ENCODE measurements around the gene CCDC88B. TPM values are rescaled to one million over a fixed set of nuclear protein-coding genes. Genes with fewer than 3 reads are reported as not detected.

The CCDC88B gene
- total RNA-seq, 1 experiment from 2014 or later, result 11.4 TPM

Small RNA genes lying within 50 kb of the gene (small RNA-seq; reads per million reads assigned to genes)
- not detected for gene MIR1237
- not detected for gene MIR7155
- gene RF00019, result not detected

Other genes with a start within 250 kb of the CCDC88B start
- gene MACROD1, start 174.1 kb upstream of the CCDC88B start, total RNA-seq (2014; rRNA removed; shearing (Covaris generic)), result 184 and 226 TPM in 2 replicates
- 342 and 388 TPM in 2 replicates for gene STIP1, start 154.0 kb upstream of the CCDC88B start, total RNA-seq (2014; rRNA removed; shearing (Covaris generic))
- gene FERMT3, start 133.5 kb upstream of the CCDC88B start, total RNA-seq (2014; rRNA removed; shearing (Covaris generic)), result 5.3 and 5.9 TPM in 2 replicates
- gene TRPT1, start 114.0 kb upstream of the CCDC88B start, total RNA-seq (2014; rRNA removed; shearing (Covaris generic)), result 112 and 126 TPM in 2 replicates
- gene NUDT22, start 113.9 kb upstream of the CCDC88B start, total RNA-seq (2014; rRNA removed; shearing (Covaris generic)), result 224 and 226 TPM in 2 replicates
- gene DNAJC4, start 109.7 kb upstream of the CCDC88B start, total RNA-seq (2014; rRNA removed; shearing (Covaris generic)), result 19.5 and 23.5 TPM in 2 replicates
- 49.2 and 53.7 TPM in 2 replicates for gene VEGFB, start 105.6 kb upstream of the CCDC88B start, total RNA-seq (2014; rRNA removed; shearing (Covaris generic))
- 241 and 259 TPM in 2 replicates for gene FKBP2, start 99.1 kb upstream of the CCDC88B start, total RNA-seq (2014; rRNA removed; shearing (Covaris generic))
- 643 and 699 TPM in 2 replicates for gene PPP1R14B, start 93.3 kb upstream of the CCDC88B start, total RNA-seq (2014; rRNA removed; shearing (Covaris generic))
- gene PLCB3, start 88.7 kb upstream of the CCDC88B start, total RNA-seq (2014; rRNA removed; shearing (Covaris generic)), result 130 and 137 TPM in 2 replicates
- gene BAD, start 55.5 kb upstream of the CCDC88B start, total RNA-seq (2014; rRNA removed; shearing (Covaris generic)), result 159 and 160 TPM in 2 replicates
- 23.9 and 36.5 TPM in 2 replicates for gene GPR137, start 54.4 kb upstream of the CCDC88B start, total RNA-seq (2014; rRNA removed; shearing (Covaris generic))
- gene KCNK4, start 48.9 kb upstream of the CCDC88B start, total RNA-seq (2014; rRNA removed; shearing (Covaris generic)), result not detected in 2 replicates
- 1.4 and 2.3 TPM in 2 replicates for gene CATSPERZ, start 39.8 kb upstream of the CCDC88B start, total RNA-seq (2014; rRNA removed; shearing (Covaris generic))
- gene ESRRA, start 34.7 kb upstream of the CCDC88B start, total RNA-seq (2014; rRNA removed; shearing (Covaris generic)), result 180 TPM in 2 replicates
- gene TRMT112, start 22.6 kb upstream of the CCDC88B start, total RNA-seq (2014; rRNA removed; shearing (Covaris generic)), result 503 and 525 TPM in 2 replicates
- gene PRDX5, start 22.1 kb upstream of the CCDC88B start, total RNA-seq (2014; rRNA removed; shearing (Covaris generic)), result 254 and 276 TPM in 2 replicates
- gene RPS6KA4, start 19.0 kb downstream of the CCDC88B start, total RNA-seq (2014; rRNA removed; shearing (Covaris generic)), result 149 and 158 TPM in 2 replicates
- 0.13 TPM in 1 of 2 replicates, not detected in the other for gene SLC22A11, start 215.7 kb downstream of the CCDC88B start, total RNA-seq (2014; rRNA removed; shearing (Covaris generic))

Measured in HT-29 (cell line).